Thoracic aorta (tissue), 2 donors: Measurements from ENCODE around the gene MED27. TPM values are rescaled to one million over a fixed set of nuclear protein-coding genes. Genes with fewer than 3 reads are reported as not detected.
A peak's percentile ranks its signal among the peaks of the same experiment; 100 is the strongest.

Experiments
- ATAC-seq: fragments of 150-250 bp; one replicate; pipeline ENCODE4 v1.8.0; 2017; ENCODE audit warnings: low read depth; ENCODE audit not compliant: insufficient number of reproducible peaks, low FRiP score
- DNase-seq: peaks from one replicate; pipeline ENCODE4 v3.0.0-alpha.2; 2020; ENCODE audit warnings: low spot score
- H3K27ac ChIP-seq, 2 donors: fragments of 200-600 bp; sonication (generic); 1 replicate in 1 of 2; 2 replicates in 1 of 2; pipeline ENCODE4 v1.5.1; 2016; ENCODE audit warnings: mild to moderate bottlenecking in 2 of 2, moderate library complexity in 2 of 2
- H3K27me3 ChIP-seq: fragments of 200-600 bp; sonication (generic); replicated peaks from 2 replicates; pipeline ENCODE4 v1.6.0; 2016; ENCODE audit warnings: mild to moderate bottlenecking; ENCODE audit not compliant: insufficient read depth
- H3K36me3 ChIP-seq: fragments of 200-600 bp; sonication (generic); one replicate; pipeline ENCODE4 v1.5.1; 2016
- H3K4me1 ChIP-seq, 2 donors: fragments of 200-600 bp; sonication (generic); 1 replicate in 1 of 2; 2 replicates in 1 of 2; pipeline versions ENCODE4 v1.5.1 to v1.6.0; 2016; ENCODE audit warnings: low read depth in 2 of 2, mild to moderate bottlenecking in 1 of 2; ENCODE audit not compliant: control insufficient read depth in 1 of 2
- H3K4me3 ChIP-seq: fragments of 200-600 bp; sonication (generic); 2 replicates; pipeline ENCODE4 v1.5.1; 2016; ENCODE audit warnings: mild to moderate bottlenecking
- H3K9me3 ChIP-seq: fragments of 200-600 bp; sonication (generic); 2 replicates; pipeline ENCODE4 v1.5.1; 2016
- total RNA-seq, 2 donors: library from RNA; depleted of rRNA; stranded (reverse); fragments of >200 nt; gene quantifications; one replicate each; pipeline versions ENCODE4 v1.1.0 to v1.2.3, GENCODE V29; 2016
- TF ChIP-seq, protein P1 (sequence below): fragments of 200-600 bp; sonication (generic); IDR thresholded peaks from one replicate; pipeline ENCODE4 v1.5.1; 2019; ENCODE audit warnings: antibody characterized with exemption

MED27 gene
- total RNA-seq, 2 donors from 2014 or later: 19.3 to 26.5 TPM

DNA sequence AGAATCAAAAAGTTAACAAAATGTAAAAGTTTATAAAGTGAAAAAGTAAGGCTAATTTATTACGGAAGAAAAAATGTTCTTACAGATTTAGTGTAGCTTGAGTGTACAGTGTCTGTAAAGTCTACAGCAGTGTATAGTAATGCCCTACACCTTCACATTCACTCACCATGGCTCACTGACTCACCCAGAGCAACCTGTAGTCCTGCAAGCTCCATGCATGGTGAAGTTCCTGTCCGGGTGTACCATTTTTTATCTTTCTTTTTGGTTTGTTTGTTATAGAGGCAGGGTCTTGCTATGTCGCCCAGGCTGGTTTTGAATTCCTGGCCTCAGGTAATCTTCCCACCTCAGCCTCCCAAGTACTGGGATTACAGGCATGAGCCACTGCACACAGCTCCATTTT is 93.6 kb downstream of the MED27 start:
- H3K27me3 ChIP-seq: no peaks in the 10 kb centered on the region
- no peaks in the 10 kb centered on the region for H3K36me3 ChIP-seq
- H3K4me1 ChIP-seq: peaks cover 4 to 8% of the 10 kb centered on the region in 2 donors
- TF ChIP-seq, protein P1, sequence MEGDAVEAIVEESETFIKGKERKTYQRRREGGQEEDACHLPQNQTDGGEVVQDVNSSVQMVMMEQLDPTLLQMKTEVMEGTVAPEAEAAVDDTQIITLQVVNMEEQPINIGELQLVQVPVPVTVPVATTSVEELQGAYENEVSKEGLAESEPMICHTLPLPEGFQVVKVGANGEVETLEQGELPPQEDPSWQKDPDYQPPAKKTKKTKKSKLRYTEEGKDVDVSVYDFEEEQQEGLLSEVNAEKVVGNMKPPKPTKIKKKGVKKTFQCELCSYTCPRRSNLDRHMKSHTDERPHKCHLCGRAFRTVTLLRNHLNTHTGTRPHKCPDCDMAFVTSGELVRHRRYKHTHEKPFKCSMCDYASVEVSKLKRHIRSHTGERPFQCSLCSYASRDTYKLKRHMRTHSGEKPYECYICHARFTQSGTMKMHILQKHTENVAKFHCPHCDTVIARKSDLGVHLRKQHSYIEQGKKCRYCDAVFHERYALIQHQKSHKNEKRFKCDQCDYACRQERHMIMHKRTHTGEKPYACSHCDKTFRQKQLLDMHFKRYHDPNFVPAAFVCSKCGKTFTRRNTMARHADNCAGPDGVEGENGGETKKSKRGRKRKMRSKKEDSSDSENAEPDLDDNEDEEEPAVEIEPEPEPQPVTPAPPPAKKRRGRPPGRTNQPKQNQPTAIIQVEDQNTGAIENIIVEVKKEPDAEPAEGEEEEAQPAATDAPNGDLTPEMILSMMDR: no peak
- DNase-seq: no peak
- ATAC-seq: no peak
- H3K9me3 ChIP-seq: no peaks in the 10 kb centered on the region
- H3K27ac ChIP-seq: no peak overlapping the region
- H3K4me3 ChIP-seq: no peak overlapping the region

DNA sequence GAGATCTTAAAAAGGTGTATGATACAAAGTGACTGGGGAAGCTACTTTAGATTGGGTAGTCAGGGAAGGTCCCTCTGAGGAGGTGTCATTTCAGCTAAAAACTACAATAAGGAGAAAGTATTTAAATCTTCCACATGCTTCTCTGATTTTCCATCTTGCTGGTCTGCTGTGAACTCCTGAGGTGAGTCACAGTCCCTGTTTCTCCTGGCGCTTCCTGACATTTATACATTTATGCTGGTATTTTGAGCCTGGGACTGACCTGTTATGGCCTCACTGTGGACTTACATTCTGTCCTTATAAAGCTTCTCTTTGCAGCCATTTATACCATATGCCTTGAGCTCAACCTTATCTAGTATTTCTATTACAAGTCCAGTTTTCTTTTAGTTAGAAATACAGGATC is 95.1 kb downstream of the MED27 start:
- no peak for ATAC-seq
- no peak overlapping the region for H3K27ac ChIP-seq
- TF ChIP-seq, protein P1: no peak
- no peaks in the 10 kb centered on the region for H3K27me3 ChIP-seq
- no peaks in the 10 kb centered on the region for H3K36me3 ChIP-seq
- no peaks in the 10 kb centered on the region for H3K9me3 ChIP-seq
- H3K4me1 ChIP-seq: peaks cover 4 to 18% of the 10 kb centered on the region in 2 donors
- H3K4me3 ChIP-seq: no peak overlapping the region
- no peak for DNase-seq

DNA sequence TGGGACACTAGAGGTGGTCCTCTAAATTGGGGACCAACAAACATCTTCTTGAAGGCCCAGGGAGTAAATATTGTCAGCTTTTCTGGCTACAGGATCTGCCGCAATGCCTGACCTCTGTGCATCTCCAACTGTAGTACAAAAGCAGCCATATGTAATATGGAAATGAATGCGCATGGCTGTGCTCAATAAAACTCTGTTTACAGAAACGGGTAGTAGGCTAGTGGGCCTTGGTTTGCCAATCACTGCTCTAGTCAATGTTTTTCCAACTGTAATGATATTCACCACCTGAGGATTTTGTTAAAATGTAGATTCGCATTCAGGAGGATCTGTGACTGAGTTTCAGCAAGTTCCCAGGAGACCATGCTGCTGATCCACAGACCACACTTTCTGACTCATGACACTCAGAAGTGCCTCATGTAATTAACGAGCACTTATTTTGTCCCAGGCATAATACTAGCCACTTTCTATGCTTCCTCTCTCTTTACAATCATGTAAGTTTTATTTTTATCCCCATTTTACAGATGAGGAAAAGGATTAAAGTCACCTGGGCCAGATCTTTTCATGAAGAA is 96.9 kb downstream of the MED27 start:
- H3K4me1 ChIP-seq: peaks cover 4 to 18% of the 10 kb centered on the region in 2 donors
- ATAC-seq (no peak), DNase-seq (no peak)
- H3K4me3 ChIP-seq: no peak overlapping the region
- H3K27me3 ChIP-seq: no peaks in the 10 kb centered on the region
- H3K27ac ChIP-seq: no peak overlapping the region
- no peaks in the 10 kb centered on the region for H3K9me3 ChIP-seq
- H3K36me3 ChIP-seq: no peaks in the 10 kb centered on the region
- TF ChIP-seq, protein P1: no peak

DNA sequence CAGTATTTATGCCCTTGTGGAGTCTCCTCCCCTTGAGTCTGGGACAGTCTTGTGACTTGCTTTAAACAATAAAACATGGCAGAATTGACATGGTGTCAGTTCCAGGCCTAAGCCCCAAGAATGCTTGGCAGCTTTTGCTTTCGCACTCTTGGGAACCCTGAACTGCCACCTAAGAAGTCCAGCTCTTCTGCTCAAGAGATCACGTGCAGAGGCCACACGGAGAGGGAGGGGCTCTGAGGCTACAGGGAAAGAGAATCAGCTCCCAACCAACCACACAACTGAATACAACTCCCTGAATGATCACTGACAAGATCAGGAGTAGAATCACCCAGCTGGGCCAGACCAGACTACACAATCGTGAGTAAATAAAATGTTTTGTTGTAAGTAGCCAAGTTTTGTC is 97.6 kb downstream of the MED27 start:
- Histone ChIP-seq H3K4me1 (peaks cover 4 to 18% of the 10 kb centered on the region in 2 donors), H3K4me3 (no peak overlapping the region), H3K27me3 (no peaks in the 10 kb centered on the region), H3K9me3 (no peaks in the 10 kb centered on the region), H3K36me3 (no peaks in the 10 kb centered on the region), H3K27ac (no peak overlapping the region)
- no peak for ATAC-seq
- TF ChIP-seq, protein P1: no peak
- DNase-seq: no peak

DNA sequence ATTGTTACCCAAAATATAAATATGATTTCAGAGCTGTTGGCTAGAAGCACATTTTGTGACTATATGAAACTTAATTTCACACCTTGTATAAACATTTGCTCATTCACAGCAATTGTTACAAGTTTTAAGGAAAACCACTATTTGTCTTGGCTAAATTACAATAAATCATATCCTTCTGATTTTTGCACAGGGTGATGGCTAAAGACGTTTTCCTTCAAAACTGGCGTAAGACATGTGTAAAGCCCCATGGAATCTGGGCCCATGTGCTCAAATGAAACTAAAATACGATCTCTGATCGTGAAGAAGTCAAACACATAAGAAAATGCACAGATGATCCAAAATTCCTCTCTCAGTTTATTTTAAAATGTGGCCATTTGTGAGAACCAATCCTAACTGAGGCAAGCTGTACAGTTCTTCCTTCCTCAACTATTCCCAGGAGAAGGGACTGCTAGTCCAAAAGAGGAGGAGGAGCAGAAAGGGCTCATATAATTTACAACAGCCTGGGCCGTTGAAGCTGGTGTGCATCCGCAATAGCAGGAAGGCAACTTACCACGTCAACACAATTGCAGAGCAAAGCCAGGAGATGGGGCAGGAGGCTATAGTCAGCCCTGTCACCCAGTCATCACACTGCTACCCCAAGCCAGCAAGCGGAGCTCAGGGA is 98.4 kb downstream of the MED27 start:
- TF ChIP-seq, protein P1: no peak
- no peak for DNase-seq
- Histone ChIP-seq H3K4me3 (peak overlapping the region; percentile 30), H3K4me1 (peaks cover 4 to 18% of the 10 kb centered on the region in 2 donors), H3K9me3 (no peaks in the 10 kb centered on the region), H3K36me3 (no peaks in the 10 kb centered on the region), H3K27ac (no peak overlapping the region), H3K27me3 (no peaks in the 10 kb centered on the region)
- no peak for ATAC-seq
